ENCODE data around the gene KIZ.

DNA sequence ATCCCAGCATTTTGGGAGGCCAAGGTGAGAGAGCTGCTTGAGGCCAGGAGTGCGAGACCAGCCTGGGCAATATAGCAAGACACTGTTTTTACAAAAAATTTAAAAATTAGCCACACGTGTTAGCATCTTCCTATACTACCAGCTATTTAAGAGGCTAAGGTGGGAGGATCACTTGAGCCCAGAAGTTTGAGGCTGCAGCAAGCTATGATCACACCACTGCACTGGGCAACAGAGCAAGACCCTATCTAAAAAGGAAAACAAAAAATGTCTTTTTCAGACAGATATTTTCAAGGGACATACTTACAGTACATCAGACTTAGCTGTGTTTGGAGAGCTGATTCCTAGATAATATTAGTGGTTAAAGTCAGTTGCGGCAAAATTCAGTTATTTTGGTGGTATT lies 104.3 kb downstream of the KIZ start:
- TF ChIP-seq POLR2AphosphoS5 (IDR thresholded peaks at IDR 0.05; ENCODE audit: borderline replicate concordance, low read depth, low read length) (no peak), EZH2 (IDR thresholded peaks at IDR 0.05) (no peak), FOXP2 (optimal IDR thresholded peaks at IDR 0.05; ENCODE audit: control extremely low read depth, extremely low read length, insufficient read depth) (no peak)

Measured in SK-N-MC (cell line).